ENCODE data around the gene ADAMTS20. TPM values are rescaled to one million over a fixed set of nuclear protein-coding genes. Genes with fewer than 3 reads are reported as not detected.

The ADAMTS20 gene
- total RNA-seq, 2 donors from 2014 or later, result not detected

DNA sequence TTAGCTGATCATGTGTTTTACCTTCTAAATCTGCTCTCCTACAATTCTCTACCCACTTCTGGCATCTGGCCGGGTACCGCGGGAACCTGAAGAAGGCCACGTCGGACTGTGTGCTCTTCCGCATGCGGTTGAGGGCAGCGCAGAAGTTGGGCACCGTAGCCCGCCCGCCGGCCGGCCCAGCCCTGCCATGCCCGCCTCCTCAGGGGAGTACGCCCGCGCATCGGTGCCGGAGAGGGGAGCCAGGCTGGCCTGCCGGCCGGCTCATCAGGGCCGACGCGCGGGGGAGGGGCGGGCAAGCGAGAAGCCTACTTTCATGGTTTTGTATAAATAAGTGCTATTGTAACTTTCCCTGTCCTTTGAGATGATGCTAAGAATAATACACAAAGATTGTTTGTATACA, 19.9 kb upstream of the ADAMTS20 start:
- no peak overlapping the region for H3K4me3 ChIP-seq

GRCh38 chr12:43556057-43556456, 4.1 kb upstream of the ADAMTS20 start:
- intact Hi-C loops (cut with DNase I), result no loop called here
- no peak overlapping the region for H3K9ac ChIP-seq (ENCODE audit: low read depth in 2 of 2, low read length in 2 of 2)
- no peaks in the 10 kb centered on the region for H3K36me3 ChIP-seq
- H3K27me3 ChIP-seq, result peaks cover 14% of the 10 kb centered on the region
- H3K4me1 ChIP-seq, result no peaks in the 10 kb centered on the region
- no peak overlapping the region for H3K4me3 ChIP-seq
- no peak overlapping the region for H3K27ac ChIP-seq
- no peak for TF ChIP-seq CTCF (IDR thresholded peaks at IDR 0.05)
- DNase-seq, result no peak
- H3K9me3 ChIP-seq, result no peaks in the 10 kb centered on the region

More for the DNA sequence above, 19.9 kb upstream of the ADAMTS20 start:
- Histone ChIP-seq H3K27ac (no peak overlapping the region), H3K27me3 (no peaks in the 10 kb centered on the region), H3K9ac (ENCODE audit: low read depth in 2 of 2, low read length in 2 of 2) (no peak overlapping the region), H3K36me3 (no peaks in the 10 kb centered on the region), H3K9me3 (no peaks in the 10 kb centered on the region), H3K4me1 (no peaks in the 10 kb centered on the region)
- TF ChIP-seq CTCF (IDR thresholded peaks at IDR 0.05), result no peak
- intact Hi-C loops (cut with DNase I), result no loop called here
- DNase-seq, result no peak

GRCh38 chr12:43551279-43551970, 578 bp downstream of the ADAMTS20 start:
- Histone ChIP-seq H3K4me1 (no peaks in the 10 kb centered on the region), H3K27ac (no peak overlapping the region), H3K36me3 (no peaks in the 10 kb centered on the region), H3K9me3 (no peaks in the 10 kb centered on the region), H3K27me3 (peaks cover 14% of the 10 kb centered on the region), H3K4me3 (no peak overlapping the region), H3K9ac (ENCODE audit: low read depth in 2 of 2, low read length in 2 of 2) (no peak overlapping the region)
- no peak for TF ChIP-seq CTCF (IDR thresholded peaks at IDR 0.05)
- intact Hi-C loops (cut with DNase I), result no loop called here
- DNase-seq, result no peak

DNA sequence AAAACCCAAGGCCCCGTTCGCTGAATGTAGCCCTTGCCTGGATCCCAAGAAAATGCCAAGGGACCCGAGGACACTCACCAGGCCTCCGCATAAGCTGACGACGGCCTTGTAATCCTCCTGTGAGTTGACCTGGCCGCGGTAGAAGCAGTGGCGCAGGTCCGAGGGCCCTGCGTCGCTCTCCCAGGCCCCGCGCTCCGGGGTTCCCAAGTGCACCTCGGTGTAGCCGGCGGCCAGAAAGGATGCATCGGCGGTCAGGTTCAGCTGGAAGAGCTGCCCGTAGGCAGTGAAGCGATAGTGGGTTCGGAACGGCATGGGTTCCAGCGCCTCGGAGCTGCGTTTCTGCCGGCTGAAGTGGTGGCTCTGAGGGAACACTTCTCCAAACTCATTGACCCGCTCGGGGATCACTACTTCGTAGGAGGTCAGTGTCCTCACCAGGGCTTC, 1.2 kb downstream of the ADAMTS20 start:
- Histone ChIP-seq H3K36me3 (no peaks in the 10 kb centered on the region), H3K9me3 (no peaks in the 10 kb centered on the region), H3K4me1 (no peaks in the 10 kb centered on the region), H3K4me3 (no peak overlapping the region), H3K27me3 (peaks cover 14% of the 10 kb centered on the region), H3K9ac (ENCODE audit: low read depth in 2 of 2, low read length in 2 of 2) (no peak overlapping the region), H3K27ac (no peak overlapping the region)
- intact Hi-C loops (cut with DNase I), result no loop called here
- no peak for TF ChIP-seq CTCF (IDR thresholded peaks at IDR 0.05)
- no peak for DNase-seq

GRCh38 chr12:43544703-43545102, 7.3 kb downstream of the ADAMTS20 start:
- no peaks in the 10 kb centered on the region for H3K27me3 ChIP-seq
- no peak overlapping the region for H3K9ac ChIP-seq (ENCODE audit: low read depth in 2 of 2, low read length in 2 of 2)
- H3K9me3 ChIP-seq, result no peaks in the 10 kb centered on the region
- no peak overlapping the region for H3K4me3 ChIP-seq
- intact Hi-C loops (cut with DNase I), result no loop called here
- DNase-seq, result no peak
- H3K4me1 ChIP-seq, result no peaks in the 10 kb centered on the region
- H3K36me3 ChIP-seq, result no peaks in the 10 kb centered on the region
- H3K27ac ChIP-seq, result no peak overlapping the region
- TF ChIP-seq CTCF (IDR thresholded peaks at IDR 0.05), result no peak
